HepG2 (cell line): ENCODE data around the gene FAM174C.

ENCODE experiments used
- FOXM1 ChIP-seq: sonication (generic); formaldehyde crosslinking; IDR thresholded peaks from 2 replicates; pipeline ENCODE4 v1.5.0; 2020; ENCODE audit warnings: missing genetic modification reagents
- IRF2 ChIP-seq: IDR thresholded peaks from 2 replicates; pipeline ENCODE4 v1.6.1; 2018; ENCODE audit warnings: missing genetic modification reagents, missing compliant biosample characterization
- JUN ChIP-seq: sonication (generic); formaldehyde crosslinking; IDR thresholded peaks from 2 replicates; pipeline ENCODE4 v1.4.0; 2020; ENCODE audit warnings: mild to moderate bottlenecking, missing genetic modification reagents
- POLR2A ChIP-seq, 2 experiments: IDR thresholded peaks; 2 replicates each; pipeline ENCODE4 v1.6.1; 2011; ENCODE audit warnings: low read depth in 2 of 2, low read length in 2 of 2, mild to moderate bottlenecking in 1 of 2, moderate library complexity in 1 of 2; ENCODE audit not compliant: insufficient read depth in 1 of 2
- ZNF24 ChIP-seq: fragments of 450-650 bp; IDR thresholded peaks from 2 replicates; pipeline ENCODE4 v1.6.1; 2017; ENCODE audit warnings: antibody characterized with exemption, mild to moderate bottlenecking
- ZNF749 ChIP-seq: sonication (generic); formaldehyde crosslinking; IDR thresholded peaks from 2 replicates; pipeline ENCODE4 v1.8.0; 2022; ENCODE audit warnings: mild to moderate bottlenecking, missing genetic modification reagents, moderate library complexity, borderline replicate concordance
- TF ChIP-seq, protein P1 (sequence below): sonication (generic); formaldehyde crosslinking; IDR thresholded peaks from 2 replicates; pipeline ENCODE4 v1.5.0; 2020; ENCODE audit warnings: mild to moderate bottlenecking, missing genetic modification reagents, moderate library complexity
- TF ChIP-seq, protein P2 (sequence below): IDR thresholded peaks from 2 replicates; pipeline ENCODE4 v1.6.1; 2012; ENCODE audit warnings: low read depth, low read length, improper control_type of control experiment

DNA sequence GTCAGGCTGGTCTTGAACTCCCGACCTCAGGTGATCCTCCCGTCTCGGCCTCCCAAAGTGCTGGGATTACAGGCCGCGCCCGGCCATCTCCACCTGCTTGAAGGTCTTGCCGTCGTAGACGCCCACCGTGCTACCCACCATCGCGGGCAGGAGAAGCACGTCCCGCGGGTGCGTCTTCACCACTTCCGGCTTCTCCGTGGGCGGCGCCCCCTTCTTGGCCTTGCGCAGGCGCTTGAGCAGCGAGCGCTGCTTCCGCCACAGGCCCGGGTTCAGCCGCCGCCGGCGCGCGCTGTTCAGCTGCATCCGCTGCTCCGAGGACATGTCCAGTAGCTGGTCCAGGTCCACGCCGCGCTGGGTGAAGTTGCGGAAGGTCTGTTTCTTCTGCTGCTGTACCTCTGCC, 32.0 kb downstream of the FAM174C start:
- no peak for TF ChIP-seq FOXM1 (CRISPR knock-in tag)
- TF ChIP-seq ZNF24 = no peak
- TF ChIP-seq, protein P1, sequence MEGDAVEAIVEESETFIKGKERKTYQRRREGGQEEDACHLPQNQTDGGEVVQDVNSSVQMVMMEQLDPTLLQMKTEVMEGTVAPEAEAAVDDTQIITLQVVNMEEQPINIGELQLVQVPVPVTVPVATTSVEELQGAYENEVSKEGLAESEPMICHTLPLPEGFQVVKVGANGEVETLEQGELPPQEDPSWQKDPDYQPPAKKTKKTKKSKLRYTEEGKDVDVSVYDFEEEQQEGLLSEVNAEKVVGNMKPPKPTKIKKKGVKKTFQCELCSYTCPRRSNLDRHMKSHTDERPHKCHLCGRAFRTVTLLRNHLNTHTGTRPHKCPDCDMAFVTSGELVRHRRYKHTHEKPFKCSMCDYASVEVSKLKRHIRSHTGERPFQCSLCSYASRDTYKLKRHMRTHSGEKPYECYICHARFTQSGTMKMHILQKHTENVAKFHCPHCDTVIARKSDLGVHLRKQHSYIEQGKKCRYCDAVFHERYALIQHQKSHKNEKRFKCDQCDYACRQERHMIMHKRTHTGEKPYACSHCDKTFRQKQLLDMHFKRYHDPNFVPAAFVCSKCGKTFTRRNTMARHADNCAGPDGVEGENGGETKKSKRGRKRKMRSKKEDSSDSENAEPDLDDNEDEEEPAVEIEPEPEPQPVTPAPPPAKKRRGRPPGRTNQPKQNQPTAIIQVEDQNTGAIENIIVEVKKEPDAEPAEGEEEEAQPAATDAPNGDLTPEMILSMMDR (CRISPR knock-in tag) = no peak
- TF ChIP-seq JUN (CRISPR knock-in tag) = no peak
- TF ChIP-seq, protein P2, sequence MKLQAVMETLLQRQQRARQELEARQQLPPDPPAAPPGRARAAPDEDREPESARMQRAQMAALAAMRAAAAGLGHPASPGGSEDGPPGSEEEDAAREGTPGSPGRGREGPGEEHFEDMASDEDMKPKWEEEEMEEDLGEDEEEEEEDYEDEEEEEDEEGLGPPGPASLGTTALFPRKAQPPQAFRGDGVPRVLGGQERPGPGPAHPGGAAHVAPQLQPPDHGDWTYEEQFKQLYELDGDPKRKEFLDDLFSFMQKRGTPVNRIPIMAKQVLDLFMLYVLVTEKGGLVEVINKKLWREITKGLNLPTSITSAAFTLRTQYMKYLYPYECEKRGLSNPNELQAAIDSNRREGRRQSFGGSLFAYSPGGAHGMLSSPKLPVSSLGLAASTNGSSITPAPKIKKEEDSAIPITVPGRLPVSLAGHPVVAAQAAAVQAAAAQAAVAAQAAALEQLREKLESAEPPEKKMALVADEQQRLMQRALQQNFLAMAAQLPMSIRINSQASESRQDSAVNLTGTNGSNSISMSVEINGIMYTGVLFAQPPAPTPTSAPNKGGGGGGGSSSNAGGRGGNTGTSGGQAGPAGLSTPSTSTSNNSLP = no peak
- TF ChIP-seq IRF2 (CRISPR knock-in tag) = no peak
- no peak for TF ChIP-seq ZNF749 (CRISPR knock-in tag)
- no peak for TF ChIP-seq POLR2A (IDR thresholded peaks at IDR 0.05; ENCODE audit: insufficient read depth in 1 of 2, low read depth in 2 of 2, low read length in 2 of 2)
